Stimulated activated CD4-positive, alpha-beta T cell treated with anti-CD3 and anti-CD28 coated beads, Interleukin-1b, Interleukin-23, amount 100 ng/mL, for 4 hours (primary cell): ENCODE measurements around the gene ANKRD11.
"Not testable (repeated sequence)": the region's sequence is repeated elsewhere in the genome, so short reads cannot be mapped to it uniquely, and the experiment has no call there.

ENCODE experiments used
- DNase-seq, 2 donors: peaks; one replicate each; pipeline ENCODE4 v3.0.0-alpha.2; 2020; ENCODE audit warnings: low read depth in 2 of 2

ANKRD11 gene

GRCh38 chr16:89366561-89367537 lies 123.5 kb downstream of the ANKRD11 start:
- DNase-seq: no peak

GRCh38 chr16:89365996-89366395 lies 124.4 kb downstream of the ANKRD11 start:
- DNase-seq: no peak

GRCh38 chr16:89365044-89365467 lies 125.3 kb downstream of the ANKRD11 start:
- DNase-seq: no peak

- no peak for DNase-seq
Measured at GRCh38 chr16:89364606-89365005, 125.8 kb downstream of the ANKRD11 start.

GRCh38 chr16:89363621-89364393 lies 126.6 kb downstream of the ANKRD11 start:
- no peak for DNase-seq

- DNase-seq: not testable (repeated sequence)
Measured at GRCh38 chr16:89362540-89363223, 127.7 kb downstream of the ANKRD11 start.

- no peak for DNase-seq
Measured at GRCh38 chr16:89361751-89362539, 128.4 kb downstream of the ANKRD11 start.

GRCh38 chr16:89360760-89361435 lies 129.5 kb downstream of the ANKRD11 start:
- DNase-seq: peak; percentile 53 to 58

GRCh38 chr16:89359264-89360147 lies 130.9 kb downstream of the ANKRD11 start:
- no peak for DNase-seq

GRCh38 chr16:89358030-89359005 lies 132.0 kb downstream of the ANKRD11 start:
- DNase-seq: no peak

- DNase-seq: peak; percentile 55 to 57
Measured at GRCh38 chr16:89357055-89357816, 133.1 kb downstream of the ANKRD11 start.

GRCh38 chr16:89355686-89356085 lies 134.7 kb downstream of the ANKRD11 start:
- DNase-seq: no peak

- DNase-seq: no peak
Measured at GRCh38 chr16:89355007-89355406, 135.4 kb downstream of the ANKRD11 start.

- no peak for DNase-seq
Measured at GRCh38 chr16:89354325-89354724, 136.0 kb downstream of the ANKRD11 start.

- DNase-seq: no peak
Measured at GRCh38 chr16:89352091-89352681, 138.2 kb downstream of the ANKRD11 start.

- no peak for DNase-seq
Measured at GRCh38 chr16:89351645-89352044, 138.7 kb downstream of the ANKRD11 start.

GRCh38 chr16:89350701-89351380 lies 139.5 kb downstream of the ANKRD11 start:
- peak in 1 of 2 donors; percentile 48 for DNase-seq
